NCI-H226 (cell line): ENCODE measurements around the gene KIAA2012.
A peak's percentile ranks its signal among the peaks of the same experiment; 100 is the strongest.
"Not testable (repeated sequence)": the region's sequence is repeated elsewhere in the genome, so short reads cannot be mapped to it uniquely, and the experiment has no call there.

Experiments used
- DNase-seq: peaks from one replicate; pipeline ENCODE4 v3.0.0-alpha.2; 2015

The KIAA2012 gene

GRCh38 chr2:202203348-202203747 is 130.3 kb downstream of the KIAA2012 start:
- no peak for DNase-seq

GRCh38 chr2:202204855-202205254 is 131.8 kb downstream of the KIAA2012 start:
- DNase-seq: no peak

GRCh38 chr2:202208526-202208925 is 135.5 kb downstream of the KIAA2012 start:
- no peak for DNase-seq

- no peak for DNase-seq
Measured at GRCh38 chr2:202215179-202215578, 142.1 kb downstream of the KIAA2012 start.

GRCh38 chr2:202221873-202222272 is 148.8 kb downstream of the KIAA2012 start:
- DNase-seq: peak; percentile 21

- peak; percentile 2 for DNase-seq
Measured at GRCh38 chr2:202237787-202238233, 164.8 kb downstream of the KIAA2012 start.

- DNase-seq: peak; percentile 76
Measured at GRCh38 chr2:202238234-202239197, 165.5 kb downstream of the KIAA2012 start, which contains the start of gene SUMO1. SUMO1 (minus strand) TSS chr2:202238597; CDS start chr2:202238451, 146 bp downstream.

GRCh38 chr2:202247710-202248109 is 174.7 kb downstream of the KIAA2012 start:
- not testable (repeated sequence) for DNase-seq

- peak; percentile 45 for DNase-seq
Measured at GRCh38 chr2:202249521-202250253, 176.6 kb downstream of the KIAA2012 start.

- no peak for DNase-seq
Measured at GRCh38 chr2:202251494-202251893, 178.4 kb downstream of the KIAA2012 start.
